Kidney glomerular epithelial cell (primary cell): Measurements from ENCODE around the gene SYNC.
"Not testable (repeated sequence)": the region's sequence is repeated elsewhere in the genome, so short reads cannot be mapped to it uniquely, and the experiment has no call there.

ENCODE experiments used
- DNase-seq: peaks from one replicate; lab custom pipeline; 2025; lab: John Stamatoyannopoulos, UW

The SYNC gene

DNA sequence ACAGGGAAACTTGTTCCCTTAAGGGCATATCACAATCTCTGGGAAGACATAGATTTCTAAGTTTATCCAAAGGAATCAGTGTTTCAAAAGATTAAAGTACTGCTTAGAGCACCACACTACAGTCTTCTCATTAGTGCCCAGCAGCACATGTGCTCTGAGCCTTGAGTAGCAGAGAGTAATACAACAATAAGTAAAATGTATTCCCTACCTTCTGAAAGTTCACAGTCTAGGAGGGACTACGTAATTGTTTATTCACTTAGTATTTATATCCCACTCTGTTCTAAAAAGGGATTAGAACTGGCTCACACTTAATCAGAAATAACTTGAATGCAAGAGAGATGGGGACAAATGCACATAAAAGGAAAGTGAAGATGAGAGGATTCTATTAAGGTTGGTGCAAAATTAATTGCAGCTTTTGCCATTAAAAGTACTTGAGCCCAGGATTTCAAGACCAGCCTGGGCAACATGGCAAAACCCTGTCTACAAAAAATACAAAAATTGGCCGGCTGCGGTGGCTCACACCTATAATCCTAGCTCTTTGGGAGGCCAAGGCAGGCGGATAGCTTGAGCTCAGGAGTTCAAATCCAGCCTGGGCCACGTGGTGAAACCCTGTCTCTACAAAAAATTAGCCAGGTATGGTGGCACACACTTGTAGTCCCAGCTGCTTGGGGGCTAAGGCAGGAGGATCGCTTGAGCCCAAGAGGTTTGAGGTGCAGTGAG is 9.0 kb downstream of the SYNC start:
- no peak for DNase-seq

DNA sequence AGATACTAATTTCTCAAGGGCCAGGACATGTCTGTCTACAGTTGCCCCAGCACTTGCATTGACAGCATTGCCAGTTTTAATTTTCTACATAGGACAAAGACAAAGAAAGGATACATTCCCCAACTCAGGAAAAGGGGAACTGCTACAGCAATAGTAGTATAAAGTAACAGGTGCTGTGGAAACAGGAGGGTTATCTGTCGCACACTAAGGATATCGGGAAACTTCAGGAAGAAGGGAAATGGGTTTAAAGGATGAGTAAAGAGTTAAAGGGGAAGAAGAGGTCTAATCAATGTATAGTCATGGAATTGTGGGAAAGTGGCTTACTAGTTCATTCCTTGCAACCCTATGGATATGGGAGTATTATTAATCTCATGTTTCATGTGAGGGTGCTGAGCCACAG is 16.2 kb downstream of the SYNC start:
- no peak for DNase-seq

- no peak for DNase-seq
Observed at GRCh38 chr1:32685498-32685897, 17.1 kb downstream of the SYNC start.

GRCh38 chr1:32684167-32684811 is 18.3 kb downstream of the SYNC start:
- DNase-seq: no peak

DNA sequence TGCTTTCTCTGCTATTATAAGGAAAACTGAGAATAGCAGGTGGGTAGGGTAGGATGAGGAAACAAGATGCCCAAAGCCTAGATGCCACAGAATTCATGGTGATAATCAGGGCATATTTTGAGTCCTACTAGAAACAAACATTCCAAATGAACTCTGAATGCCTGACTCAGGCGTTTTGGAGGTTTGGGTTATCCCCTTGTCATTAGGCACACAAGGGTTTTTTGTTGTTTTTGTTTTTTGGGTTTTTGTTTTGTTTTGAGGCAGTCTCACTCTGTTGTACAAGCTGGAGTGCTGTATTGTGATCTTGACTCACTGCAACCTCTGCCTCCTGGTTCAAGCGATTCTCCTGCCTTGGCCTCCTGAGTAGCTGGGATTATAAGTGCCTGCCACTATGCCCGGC is 19.2 kb downstream of the SYNC start:
- no peak for DNase-seq

GRCh38 chr1:32681999-32682398 is 20.6 kb downstream of the SYNC start:
- no peak for DNase-seq

GRCh38 chr1:32681509-32681908 is 21.1 kb downstream of the SYNC start:
- DNase-seq: no peak

DNA sequence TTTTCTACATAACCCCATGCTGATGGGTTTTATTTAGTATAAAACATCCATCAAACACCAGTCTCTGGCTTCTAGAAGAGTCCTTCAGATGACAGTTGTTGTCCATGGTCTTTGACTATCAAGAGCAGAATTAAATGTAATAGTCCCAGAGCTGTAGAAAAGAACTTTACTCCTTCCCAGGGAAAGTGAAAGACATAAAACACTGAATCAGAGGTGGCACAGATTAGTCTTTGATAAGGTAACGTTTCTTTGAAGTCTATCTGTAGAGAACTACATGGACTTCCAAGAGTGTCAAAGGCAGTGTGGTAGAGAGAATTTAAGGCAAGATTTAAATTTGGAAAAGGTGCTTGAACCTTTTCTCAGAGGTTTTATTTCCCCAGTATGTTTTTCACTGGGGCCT is 21.9 kb downstream of the SYNC start:
- no peak for DNase-seq

DNA sequence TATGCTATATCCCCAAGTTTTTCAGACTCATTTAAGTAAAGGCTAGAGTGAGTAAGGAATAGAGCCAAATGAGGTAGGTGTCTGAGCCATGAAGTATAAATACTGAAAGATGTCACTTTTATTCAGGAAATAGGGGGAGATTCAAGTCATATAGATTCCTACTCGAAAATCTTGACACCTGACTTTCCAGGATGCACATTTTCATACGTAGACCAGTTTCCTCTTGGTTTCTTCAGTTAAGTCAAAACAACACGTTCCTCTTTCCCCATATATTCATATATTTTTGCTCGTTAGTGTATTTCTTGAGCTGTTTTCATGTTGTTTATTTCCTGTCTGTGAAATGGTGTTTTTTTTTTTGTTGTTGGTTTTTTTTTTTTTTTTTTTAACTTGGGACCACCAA is 22.6 kb downstream of the SYNC start:
- not testable (repeated sequence) for DNase-seq

DNA sequence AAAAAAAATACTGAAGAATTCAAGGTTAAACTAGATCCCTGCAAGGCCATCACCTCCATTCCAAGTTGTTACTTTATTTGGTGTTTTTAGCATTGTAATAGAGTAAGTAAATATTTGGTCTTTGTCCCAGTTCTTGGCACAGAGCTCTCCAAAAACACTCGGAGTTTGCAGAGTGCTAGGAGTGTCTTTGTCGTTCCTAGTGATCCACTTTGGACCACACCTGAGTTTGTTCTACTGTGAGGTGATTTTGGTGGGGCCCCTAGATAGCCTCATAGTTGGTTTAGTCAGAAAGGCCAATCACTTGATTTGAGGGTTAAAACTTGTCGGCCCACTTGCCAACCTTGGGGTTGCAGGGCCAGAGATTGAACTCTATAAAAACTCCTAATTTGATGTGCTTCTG is 25.6 kb downstream of the SYNC start:
- DNase-seq: no peak

- DNase-seq: not testable (repeated sequence)
Observed at GRCh38 chr1:32668716-32669115, 33.9 kb downstream of the SYNC start.

GRCh38 chr1:32666901-32667566 is 35.5 kb downstream of the SYNC start:
- DNase-seq: peak; percentile 27

- no peak for DNase-seq
Observed at GRCh38 chr1:32665915-32666314, 36.7 kb downstream of the SYNC start.

GRCh38 chr1:32659581-32659980 is 43.0 kb downstream of the SYNC start:
- DNase-seq: no peak

- DNase-seq: no peak
Observed at GRCh38 chr1:32652244-32652962, 50.2 kb downstream of the SYNC start.

- DNase-seq: no peak
Observed at GRCh38 chr1:32651461-32652073, 51.0 kb downstream of the SYNC start.

DNA sequence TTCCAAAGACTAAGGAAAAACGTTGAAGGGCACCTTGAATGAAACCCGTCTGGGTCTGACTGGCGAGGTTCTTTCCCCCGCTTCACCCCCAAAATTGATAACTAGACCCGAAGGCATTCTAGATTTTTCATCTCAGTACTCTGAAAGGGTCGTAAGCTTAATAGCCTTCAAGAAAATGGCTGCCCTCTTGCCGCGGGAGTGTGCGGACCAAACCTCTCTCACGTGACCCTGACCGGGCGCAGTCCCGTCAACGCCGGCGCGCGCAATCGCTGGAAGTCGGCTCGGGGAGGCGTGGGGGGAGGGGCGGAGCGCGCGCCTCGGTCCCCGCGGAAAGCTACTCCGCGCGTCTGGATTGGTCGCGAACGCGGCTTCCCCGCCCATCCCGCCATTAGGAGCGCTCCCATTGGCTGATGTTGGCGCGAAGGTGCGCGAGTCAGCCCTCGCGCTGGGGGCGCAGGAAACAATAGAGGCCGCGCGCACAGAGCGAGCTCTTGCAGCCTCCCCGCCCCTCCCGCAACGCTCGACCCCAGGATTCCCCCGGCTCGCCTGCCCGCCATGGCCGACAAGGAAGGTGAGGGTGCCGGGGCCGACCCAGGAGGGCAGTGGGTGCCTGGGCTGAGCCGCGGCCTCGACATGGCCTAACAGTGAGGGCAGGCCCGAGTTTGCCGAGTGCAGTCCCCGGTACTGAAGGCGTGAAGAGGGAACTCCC is 51.7 kb downstream of the SYNC start, which contains the start of gene RBBP4:
Gene RBBP4 (plus strand): TSS at position 457 of the 709 bp plus-strand sequence. CDS start 99 bp downstream, at position 556.
- peak; percentile 94 for DNase-seq

GRCh38 chr1:32650248-32650751 is 52.3 kb downstream of the SYNC start, which contains the start of gene ZBTB8OS:
ZBTB8OS (minus strand) TSS chr1:32650550; CDS start chr1:32650529, 21 bp downstream.
- peak; percentile 95 for DNase-seq

GRCh38 chr1:32647308-32648134 is 55.0 kb downstream of the SYNC start:
- DNase-seq: no peak

DNA sequence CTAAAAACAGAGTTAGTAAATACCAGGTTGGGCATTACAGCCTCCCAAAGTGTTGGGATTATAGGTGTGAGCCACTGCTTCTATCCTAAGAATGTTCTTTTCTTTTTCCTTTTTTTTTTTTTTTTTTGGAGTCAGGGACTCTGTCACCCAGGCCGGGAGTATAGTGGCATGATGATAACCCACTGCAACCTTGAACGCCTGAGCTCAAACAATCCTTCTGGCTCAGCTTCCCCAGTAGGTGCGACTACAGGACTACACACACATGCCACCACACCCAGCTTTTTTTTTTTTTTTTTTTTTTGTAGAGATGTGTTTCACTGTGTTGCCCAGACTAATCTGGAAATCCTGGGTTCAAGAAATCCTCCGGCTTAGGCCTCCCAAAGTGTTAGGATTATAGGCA is 58.1 kb downstream of the SYNC start:
- no peak for DNase-seq
